ENCODE measurements around the gene LIMS1. TPM values are rescaled to one million over a fixed set of nuclear protein-coding genes. Genes with fewer than 3 reads are reported as not detected.
A peak's percentile ranks its signal among the peaks of the same experiment; 100 is the strongest.
"Not testable (repeated sequence)": the region's sequence is repeated elsewhere in the genome, so short reads cannot be mapped to it uniquely, and the experiment has no call there.

The LIMS1 gene
- total and polyA plus RNA-seq, 2 donors: 45.1 to 94.1 TPM

DNA sequence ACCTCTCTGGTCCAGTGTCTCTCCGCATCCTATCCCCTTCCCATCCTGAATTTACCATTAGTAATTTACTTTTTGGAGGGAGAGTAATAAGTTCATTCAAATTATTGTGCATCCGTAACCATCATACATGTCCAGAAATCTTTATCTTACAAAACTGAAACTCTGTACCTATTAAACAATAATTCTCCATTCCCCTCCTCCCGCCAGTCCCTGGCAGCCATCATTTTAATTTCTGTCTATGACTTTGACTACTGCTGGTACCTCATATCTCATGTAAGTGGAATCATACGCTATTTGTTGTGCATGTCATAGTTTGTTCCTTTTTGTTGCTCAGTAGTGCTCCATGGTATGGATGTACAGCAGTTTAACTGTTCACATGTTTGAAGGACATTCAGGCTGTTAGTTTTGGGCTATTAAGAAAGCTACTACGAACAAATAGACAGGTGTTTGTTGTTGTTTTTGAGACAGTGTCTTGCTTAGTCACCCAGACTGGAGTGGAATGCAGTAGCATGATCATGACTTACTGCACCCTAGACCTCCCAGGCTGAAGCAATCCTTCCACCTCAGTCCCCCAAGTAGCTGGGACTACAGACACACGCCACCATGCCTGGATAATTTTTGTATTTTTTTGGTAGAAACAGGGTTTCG lies 2.0 kb downstream of the LIMS1 start:
- 85% methylated on average over 7 of the region's 7 CpGs for WGBS
- Histone ChIP-seq H3K36me3 (ENCODE audit: insufficient read depth) (no peaks in the 10 kb centered on the region), H3K4me3 (ENCODE audit: low read depth, low read length) (no peak overlapping the region), H3K27ac (ENCODE audit: low read depth) (no peak overlapping the region), H3K4me1 (ENCODE audit: insufficient read depth) (no peaks in the 10 kb centered on the region)
- DNase-seq (ENCODE audit: extremely low spot score): no peak

DNA sequence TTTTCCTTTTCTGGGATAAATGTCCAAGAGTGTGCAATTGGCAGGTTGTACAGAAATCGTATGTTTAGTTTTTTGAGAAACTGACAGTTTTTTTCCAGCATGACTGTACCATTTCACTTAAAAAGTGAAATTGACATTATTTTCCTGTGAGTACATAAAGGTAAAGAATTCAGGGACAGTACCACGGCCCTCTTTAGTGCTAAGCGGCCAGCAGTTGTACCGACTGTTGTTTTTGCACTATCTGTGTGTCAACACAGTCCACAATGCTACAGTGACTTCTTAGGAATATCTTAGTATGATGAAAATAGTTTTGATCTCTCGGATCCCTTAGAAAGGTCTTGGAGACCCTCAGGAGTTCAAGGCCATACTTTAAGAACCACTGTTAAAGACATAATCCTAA lies 2.6 kb downstream of the LIMS1 start:
- WGBS: 89% methylated on average over 5 of the region's 5 CpGs

DNA sequence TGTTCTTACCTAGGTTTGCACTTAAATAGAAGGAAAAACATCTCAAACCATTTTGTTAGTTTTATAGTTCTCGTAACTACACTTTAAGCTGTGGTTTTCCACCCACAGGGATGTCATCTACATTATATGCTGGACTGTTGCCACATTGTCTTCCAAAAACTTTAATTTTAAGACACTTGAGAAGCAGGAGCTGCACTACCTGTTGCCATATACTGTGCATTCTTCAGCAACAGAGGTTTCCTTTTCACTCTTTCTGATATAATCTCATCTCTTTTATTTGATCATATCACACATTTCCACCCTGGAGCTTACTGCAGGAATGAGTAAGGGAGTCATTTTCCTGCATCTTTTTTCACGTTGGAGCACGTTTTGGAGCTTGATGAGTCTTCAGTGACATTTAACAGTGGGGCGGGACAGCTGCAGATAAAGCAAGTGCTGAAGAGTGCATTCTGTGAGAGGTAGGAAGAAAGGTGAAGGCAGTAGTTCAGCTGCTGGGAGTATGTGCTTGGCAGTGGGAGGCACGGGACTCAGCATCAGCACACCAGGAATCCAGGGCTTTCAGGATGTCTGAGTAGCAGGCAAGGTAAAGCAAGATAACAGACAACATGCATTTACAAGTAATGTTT lies 3.8 kb downstream of the LIMS1 start:
- H3K27ac ChIP-seq (ENCODE audit: low read depth): no peak overlapping the region

More for the DNA sequence above, 2.6 kb downstream of the LIMS1 start:
- Histone ChIP-seq H3K4me3 (ENCODE audit: low read depth, low read length) (no peak overlapping the region), H3K4me1 (ENCODE audit: insufficient read depth) (no peaks in the 10 kb centered on the region), H3K27ac (ENCODE audit: low read depth) (no peak overlapping the region), H3K36me3 (ENCODE audit: insufficient read depth) (no peaks in the 10 kb centered on the region)
- DNase-seq (ENCODE audit: extremely low spot score): no peak

DNA sequence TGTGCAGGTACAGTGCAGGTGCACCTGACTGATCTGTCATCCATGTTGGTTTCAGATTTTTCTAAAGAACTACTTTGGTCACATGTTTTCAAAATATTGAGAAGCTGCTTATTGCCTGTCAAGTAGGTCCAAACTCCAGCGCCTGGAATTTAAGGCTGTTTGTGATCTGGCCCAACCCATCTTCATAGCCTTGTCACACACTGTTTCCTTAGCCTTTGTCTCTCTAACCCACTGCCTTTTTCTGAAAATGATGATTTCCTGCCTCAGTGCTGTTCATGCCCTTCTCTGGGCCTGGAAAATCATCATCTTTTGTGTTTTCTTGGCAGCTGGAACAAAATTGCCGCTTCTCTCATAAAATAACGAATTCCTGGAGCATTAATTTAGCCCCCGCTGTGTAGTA lies 7.2 kb downstream of the LIMS1 start:
- DNase-seq (ENCODE audit: extremely low spot score): no peak
- Histone ChIP-seq H3K36me3 (ENCODE audit: insufficient read depth) (no peaks in the 10 kb centered on the region), H3K4me3 (ENCODE audit: low read depth, low read length) (no peak overlapping the region), H3K27ac (ENCODE audit: low read depth) (peak overlapping the region; percentile 59), H3K4me1 (ENCODE audit: insufficient read depth) (no peaks in the 10 kb centered on the region)
- 73% methylated on average over 4 of the region's 4 CpGs for whole genome bisulfite sequencing

More for the DNA sequence above, 3.8 kb downstream of the LIMS1 start:
- no peak overlapping the region for H3K4me3 ChIP-seq (ENCODE audit: low read depth, low read length)
- H3K4me1 ChIP-seq (ENCODE audit: insufficient read depth): no peaks in the 10 kb centered on the region
- no peaks in the 10 kb centered on the region for H3K36me3 ChIP-seq (ENCODE audit: insufficient read depth)
- DNase-seq (ENCODE audit: extremely low spot score): no peak
- 60% methylated on average over 5 of the region's 5 CpGs for WGBS

DNA sequence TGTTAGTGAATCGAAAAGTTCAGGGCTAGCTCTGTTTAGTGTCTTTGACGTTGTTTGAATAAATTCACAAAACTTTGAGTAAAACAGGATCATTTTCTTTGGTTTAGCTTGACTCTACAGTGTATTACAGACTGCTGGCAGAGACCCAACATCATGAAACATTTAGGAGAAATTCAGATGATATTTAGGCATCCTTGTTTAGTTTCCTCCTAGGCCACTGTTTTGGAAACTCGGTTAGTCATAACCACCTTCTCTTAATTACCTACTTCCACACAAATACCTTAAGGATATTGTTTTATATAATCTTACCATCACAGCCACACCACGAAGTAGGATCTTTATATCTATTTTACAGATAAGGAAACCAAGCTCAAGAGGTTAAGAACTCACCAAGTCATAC lies 7.8 kb downstream of the LIMS1 start:
- WGBS: 31% methylated on average over 4 of the region's 4 CpGs
- no peak overlapping the region for H3K27ac ChIP-seq (ENCODE audit: low read depth)
- no peak overlapping the region for H3K4me3 ChIP-seq (ENCODE audit: low read depth, low read length)
- no peaks in the 10 kb centered on the region for H3K4me1 ChIP-seq (ENCODE audit: insufficient read depth)
- no peaks in the 10 kb centered on the region for H3K36me3 ChIP-seq (ENCODE audit: insufficient read depth)
- no peak for DNase-seq (ENCODE audit: extremely low spot score)

DNA sequence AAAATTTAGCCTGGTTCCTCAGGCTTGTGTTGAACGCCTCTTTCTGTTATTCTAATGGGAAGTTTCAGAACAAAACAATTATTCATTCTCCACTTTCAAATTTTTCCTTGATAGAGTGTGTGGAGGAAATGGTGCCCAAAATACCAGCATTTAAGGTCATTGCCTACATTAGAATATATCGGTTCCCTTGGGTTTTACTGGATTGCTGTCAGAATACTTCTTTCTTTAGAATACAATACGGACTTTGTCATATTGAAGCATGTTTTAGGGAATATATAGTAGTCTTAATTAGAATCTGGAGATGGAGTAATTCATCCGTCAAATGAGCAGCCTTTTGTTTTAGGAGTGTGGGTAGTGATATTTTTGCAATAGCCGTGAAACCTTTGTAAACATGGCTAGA lies 13.3 kb downstream of the LIMS1 start:
- DNase-seq (ENCODE audit: extremely low spot score): no peak
- Histone ChIP-seq H3K4me3 (ENCODE audit: low read depth, low read length) (no peak overlapping the region), H3K36me3 (ENCODE audit: insufficient read depth) (no peaks in the 10 kb centered on the region), H3K4me1 (ENCODE audit: insufficient read depth) (no peaks in the 10 kb centered on the region), H3K27ac (ENCODE audit: low read depth) (no peak overlapping the region)
- 83% methylated on average over 5 of the region's 5 CpGs for WGBS

DNA sequence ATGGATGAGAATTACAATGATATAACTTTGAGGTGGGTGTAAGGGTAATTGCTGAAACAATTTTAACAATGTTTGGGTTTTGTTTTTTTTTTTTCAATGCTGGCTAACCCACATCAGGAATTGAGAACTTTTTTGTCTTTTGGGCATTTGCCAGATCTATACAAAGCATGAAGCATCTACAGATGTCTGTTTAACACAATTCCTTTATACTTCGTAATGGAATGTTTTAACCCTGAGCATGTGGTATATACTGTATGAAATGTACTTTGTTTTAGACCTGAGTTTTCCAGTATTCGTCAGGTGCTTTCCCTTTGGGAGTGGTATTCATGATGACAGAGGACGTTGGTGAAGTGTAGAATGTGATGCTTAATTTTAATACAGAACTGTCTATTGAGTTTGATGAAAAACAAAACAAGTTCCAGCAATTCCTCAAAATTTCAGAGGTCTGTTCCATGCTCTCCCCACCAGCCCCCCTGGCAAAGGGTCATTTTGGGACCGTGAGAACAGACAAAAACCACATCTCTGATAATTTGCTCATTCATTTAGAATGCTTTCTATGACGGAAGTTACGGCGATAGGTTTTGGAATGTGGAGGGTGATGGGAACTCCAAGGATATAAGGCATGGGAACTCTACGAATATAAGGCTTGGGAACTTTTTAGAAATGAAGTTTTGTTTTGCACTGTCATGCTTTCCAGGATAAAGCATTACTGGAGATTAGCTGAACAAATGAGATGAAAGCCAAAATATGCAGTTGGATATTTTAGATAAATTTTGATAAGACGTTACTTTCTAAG lies 14.1 kb downstream of the LIMS1 start:
- no peak overlapping the region for H3K4me3 ChIP-seq (ENCODE audit: low read depth, low read length)

DNA sequence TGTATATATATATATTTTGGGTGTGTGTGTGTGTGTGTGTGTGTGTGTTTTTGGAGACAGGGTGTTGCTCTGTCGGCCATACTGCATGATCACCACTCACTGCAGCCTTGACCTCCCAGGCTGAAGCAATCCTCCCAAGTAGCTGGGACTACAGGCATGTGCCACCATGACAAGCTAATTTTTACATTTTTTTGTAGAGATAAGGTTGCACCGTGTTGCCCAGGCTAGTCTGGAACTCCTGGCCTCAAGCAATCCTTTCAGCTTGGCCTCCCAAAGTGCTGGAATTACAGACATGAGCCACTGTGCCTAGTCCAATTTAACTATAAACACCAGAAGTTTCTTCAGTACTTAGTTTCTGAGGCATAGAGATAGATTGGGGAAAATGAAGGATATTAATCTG lies 18.3 kb downstream of the LIMS1 start:
- 65% methylated on average over 2 of the region's 2 CpGs for WGBS
- no peak for DNase-seq (ENCODE audit: extremely low spot score)
- no peaks in the 10 kb centered on the region for H3K36me3 ChIP-seq (ENCODE audit: insufficient read depth)
- H3K27ac ChIP-seq (ENCODE audit: low read depth): no peak overlapping the region
- H3K4me3 ChIP-seq (ENCODE audit: low read depth, low read length): no peak overlapping the region
- peaks cover 3% of the 10 kb centered on the region for H3K4me1 ChIP-seq (ENCODE audit: insufficient read depth)

More for the DNA sequence above, 14.1 kb downstream of the LIMS1 start:
- Histone ChIP-seq H3K4me1 (ENCODE audit: insufficient read depth) (peaks cover 3% of the 10 kb centered on the region), H3K27ac (ENCODE audit: low read depth) (no peak overlapping the region), H3K36me3 (ENCODE audit: insufficient read depth) (no peaks in the 10 kb centered on the region)
- no peak for DNase-seq (ENCODE audit: extremely low spot score)
- WGBS: 58% methylated on average over 9 of the region's 9 CpGs

DNA sequence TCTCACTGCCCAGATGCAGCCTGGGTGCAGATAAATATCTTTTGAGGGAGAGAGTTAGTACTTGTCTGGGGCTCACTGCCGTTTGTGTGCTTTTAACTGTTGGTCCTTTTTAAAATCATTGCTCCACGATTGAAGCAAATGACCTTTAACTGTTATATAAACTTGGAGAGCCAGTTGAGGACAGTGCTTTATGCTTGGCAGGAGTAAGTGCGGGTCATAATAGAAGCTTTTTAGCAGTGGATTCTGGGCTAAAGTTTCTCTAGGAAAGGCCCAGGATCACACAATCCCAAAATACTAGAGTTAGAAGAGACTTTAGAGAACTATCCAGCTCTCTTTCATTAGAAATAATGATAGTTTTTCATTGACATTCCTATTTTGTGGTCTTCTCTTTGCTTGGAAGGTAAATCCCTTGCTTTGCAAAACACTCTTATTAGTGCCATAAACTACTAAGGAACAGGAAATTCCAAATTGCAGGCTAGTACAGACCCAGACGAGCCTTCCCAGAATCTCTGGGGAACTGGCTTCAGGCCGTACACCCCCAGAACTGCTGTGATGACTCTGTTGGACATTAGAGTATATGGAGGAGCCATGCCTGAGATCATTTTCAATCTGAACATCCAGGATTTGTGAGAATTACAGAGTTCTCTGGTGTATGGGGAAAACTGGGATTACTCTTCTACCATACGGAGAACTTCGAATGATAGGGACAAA lies 19.1 kb downstream of the LIMS1 start:
- Histone ChIP-seq H3K36me3 (ENCODE audit: insufficient read depth) (no peaks in the 10 kb centered on the region), H3K4me1 (ENCODE audit: insufficient read depth) (peaks cover 3% of the 10 kb centered on the region), H3K27ac (ENCODE audit: low read depth) (no peak overlapping the region), H3K4me3 (ENCODE audit: low read depth, low read length) (no peak overlapping the region)
- WGBS: 30% methylated on average over 7 of the region's 7 CpGs
- DNase-seq (ENCODE audit: extremely low spot score): no peak

DNA sequence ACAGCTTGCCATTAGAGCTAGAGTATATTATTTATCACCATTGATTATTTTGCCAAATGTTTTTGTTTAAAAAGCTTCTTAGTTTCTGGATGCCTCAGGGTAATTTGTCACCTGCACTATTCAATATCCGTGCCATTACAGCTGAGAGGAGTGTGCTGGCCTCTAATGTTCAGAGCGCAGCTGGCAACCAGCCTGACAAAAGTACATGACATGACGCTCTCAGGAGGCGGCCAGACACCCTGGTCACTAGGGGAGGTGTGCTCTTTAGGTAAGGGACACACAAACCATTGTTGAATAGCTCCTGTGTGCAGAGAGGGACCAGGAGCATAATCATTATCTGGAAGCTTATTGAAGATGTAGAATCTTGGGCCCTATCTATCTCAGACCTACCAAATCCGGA lies 20.3 kb downstream of the LIMS1 start:
- H3K36me3 ChIP-seq (ENCODE audit: insufficient read depth): no peaks in the 10 kb centered on the region
- no peak overlapping the region for H3K4me3 ChIP-seq (ENCODE audit: low read depth, low read length)
- no peak overlapping the region for H3K27ac ChIP-seq (ENCODE audit: low read depth)
- DNase-seq (ENCODE audit: extremely low spot score): no peak
- H3K4me1 ChIP-seq (ENCODE audit: insufficient read depth): peaks cover 3% of the 10 kb centered on the region
- WGBS: 89% methylated on average over 5 of the region's 5 CpGs

DNA sequence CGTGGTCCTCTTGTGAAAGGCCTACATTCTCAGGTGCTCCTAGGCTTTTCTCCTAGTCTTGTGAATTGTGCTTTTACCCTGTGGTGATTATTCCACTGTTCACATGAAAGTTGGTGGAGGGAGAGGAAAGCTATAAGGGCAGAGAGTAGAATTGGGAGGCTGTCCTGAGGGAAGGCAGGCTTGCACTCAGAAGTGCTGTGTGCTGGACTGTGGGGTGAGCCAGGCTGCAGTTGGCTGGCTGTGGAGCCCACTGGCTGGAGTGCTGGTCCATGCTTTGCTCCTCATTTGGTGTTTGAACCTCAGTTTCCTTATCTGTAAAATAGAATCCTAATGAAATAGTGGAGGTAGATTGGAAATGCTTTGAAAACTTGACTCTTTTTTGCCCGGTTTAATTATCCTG lies 21.3 kb downstream of the LIMS1 start:
- H3K4me1 ChIP-seq (ENCODE audit: insufficient read depth): peaks cover 3% of the 10 kb centered on the region
- no peaks in the 10 kb centered on the region for H3K36me3 ChIP-seq (ENCODE audit: insufficient read depth)
- DNase-seq (ENCODE audit: extremely low spot score): no peak
- no peak overlapping the region for H3K27ac ChIP-seq (ENCODE audit: low read depth)
- H3K4me3 ChIP-seq (ENCODE audit: low read depth, low read length): no peak overlapping the region
- WGBS: 97% methylated on average over 2 of the region's 2 CpGs

DNA sequence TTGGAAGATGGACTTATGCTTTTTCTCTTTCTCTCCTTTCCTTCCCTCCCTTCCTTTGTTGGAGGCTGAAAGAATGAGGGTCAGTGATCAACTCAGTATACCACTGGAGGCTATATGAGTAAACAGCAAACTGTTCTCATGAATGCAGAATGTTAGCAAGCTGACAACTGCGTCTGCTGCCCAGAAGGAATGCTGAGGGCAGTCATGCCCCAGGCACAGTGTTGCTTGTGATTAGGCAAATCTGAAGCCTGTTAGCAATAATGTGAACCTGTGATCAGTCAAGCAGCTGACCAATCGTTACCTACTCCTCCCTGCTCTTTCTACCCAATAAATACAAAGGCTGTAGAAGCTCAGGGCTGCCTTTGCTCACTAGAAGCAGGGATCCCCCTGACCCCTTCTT lies 22.3 kb downstream of the LIMS1 start:
- not testable (repeated sequence) for H3K36me3 ChIP-seq (ENCODE audit: insufficient read depth); H3K27ac ChIP-seq (ENCODE audit: low read depth); H3K4me1 ChIP-seq (ENCODE audit: insufficient read depth); DNase-seq (ENCODE audit: extremely low spot score); H3K4me3 ChIP-seq (ENCODE audit: low read depth, low read length)
- WGBS: 82% methylated on average over 2 of the region's 2 CpGs

DNA sequence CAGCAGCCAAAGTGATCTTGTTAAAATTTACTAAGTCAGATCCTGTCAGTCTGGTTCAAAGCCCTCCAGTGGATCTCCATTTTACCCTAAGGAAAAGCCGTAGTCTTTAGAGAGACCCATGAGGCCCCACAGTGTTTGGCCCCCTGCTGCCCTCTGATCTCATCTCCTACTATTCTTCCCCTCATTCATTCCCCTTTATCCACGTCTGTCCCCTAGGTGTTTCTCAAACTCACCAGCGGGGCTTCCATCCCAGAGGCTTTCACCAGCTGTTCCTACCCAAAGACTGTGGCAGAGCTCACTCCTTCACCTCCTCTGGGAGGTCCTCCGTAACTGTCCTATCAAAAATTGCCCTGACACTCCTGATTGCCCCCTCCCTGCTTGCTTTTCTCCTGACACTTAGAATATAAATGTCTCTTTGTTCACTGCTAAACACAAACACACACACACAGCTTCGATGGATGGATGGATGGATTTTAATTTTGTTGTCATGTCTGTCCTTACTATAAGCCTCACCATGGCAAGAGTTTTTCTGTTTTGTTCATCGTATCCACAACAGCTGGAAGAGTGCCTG lies 26.1 kb downstream of the LIMS1 start:
- Histone ChIP-seq H3K4me3 (ENCODE audit: low read depth, low read length) (no peak overlapping the region), H3K36me3 (ENCODE audit: insufficient read depth) (no peaks in the 10 kb centered on the region), H3K4me1 (ENCODE audit: insufficient read depth) (no peaks in the 10 kb centered on the region), H3K27ac (ENCODE audit: low read depth) (no peak overlapping the region)
- DNase-seq (ENCODE audit: extremely low spot score): no peak
- 82% methylated on average over 6 of the region's 6 CpGs for WGBS

All from urinary bladder (tissue), 4 donors.